ENCODE data around the gene GTPBP2. TPM values are rescaled to one million over a fixed set of nuclear protein-coding genes. Genes with fewer than 3 reads are reported as not detected.

GTPBP2 gene
- total RNA-seq, 1 donor from 2014 or later = 45.7 TPM

GRCh38 chr6:43584892-43585570 is 44.0 kb downstream of the GTPBP2 start:
- DNase-seq (ENCODE audit: extremely low spot score in 2 of 2) = no peak
- Histone ChIP-seq H3K36me3 (peaks cover 0 to 38% of the 10 kb centered on the region in 2 donors), H3K9me3 (no peaks in the 10 kb centered on the region), H3K27me3 (no peaks in the 10 kb centered on the region), H3K4me3 (no peak overlapping the region), H3K4me1 (no peaks in the 10 kb centered on the region), H3K27ac (no peak overlapping the region)
- intact Hi-C loops (cut with DNase I) = no loop called here
- TF ChIP-seq POLR2A (IDR thresholded peaks at IDR 0.05) (no peak), POLR2AphosphoS5 (IDR thresholded peaks at IDR 0.05; ENCODE audit: insufficient read depth in 1 of 2, low read depth in 1 of 2) (no peak), CTCF (IDR thresholded peaks at IDR 0.05) (no peak)

GRCh38 chr6:43582911-43583310 is 46.2 kb downstream of the GTPBP2 start:
- intact Hi-C loops (cut with DNase I) = no loop called here
- H3K9me3 ChIP-seq = no peaks in the 10 kb centered on the region
- H3K4me1 ChIP-seq = peaks cover 4% of the 10 kb centered on the region
- no peak overlapping the region for H3K4me3 ChIP-seq
- H3K27ac ChIP-seq = no peak overlapping the region
- TF ChIP-seq CTCF (IDR thresholded peaks at IDR 0.05) = no peak
- TF ChIP-seq POLR2AphosphoS5 (IDR thresholded peaks at IDR 0.05; ENCODE audit: insufficient read depth in 1 of 2, low read depth in 1 of 2) = no peak
- no peak for TF ChIP-seq POLR2A (IDR thresholded peaks at IDR 0.05)
- H3K36me3 ChIP-seq = peaks cover 0 to 29% of the 10 kb centered on the region in 2 donors
- DNase-seq (ENCODE audit: extremely low spot score in 2 of 2) = no peak
- H3K27me3 ChIP-seq = no peaks in the 10 kb centered on the region

- H3K27ac ChIP-seq = no peak overlapping the region
- intact Hi-C loops (cut with DNase I) = no loop called here
Measured at GRCh38 chr6:43579171-43579570, 49.9 kb downstream of the GTPBP2 start.

GRCh38 chr6:43578748-43579147 is 50.3 kb downstream of the GTPBP2 start:
- Histone ChIP-seq H3K36me3 (peaks cover 0 to 3% of the 10 kb centered on the region in 2 donors), H3K27me3 (no peaks in the 10 kb centered on the region), H3K27ac (no peak overlapping the region), H3K4me3 (no peak overlapping the region), H3K9me3 (no peaks in the 10 kb centered on the region), H3K4me1 (peaks cover 28% of the 10 kb centered on the region)
- DNase-seq (ENCODE audit: extremely low spot score in 2 of 2) = no peak
- TF ChIP-seq POLR2AphosphoS5 (IDR thresholded peaks at IDR 0.05; ENCODE audit: insufficient read depth in 1 of 2, low read depth in 1 of 2) (no peak), CTCF (IDR thresholded peaks at IDR 0.05) (no peak), POLR2A (IDR thresholded peaks at IDR 0.05) (no peak)
- intact Hi-C loops (cut with DNase I) = no loop called here

More at GRCh38 chr6:43579171-43579570, 49.9 kb downstream of the GTPBP2 start:
- Histone ChIP-seq H3K36me3 (peaks cover 0 to 7% of the 10 kb centered on the region in 2 donors), H3K4me3 (no peak overlapping the region), H3K9me3 (no peaks in the 10 kb centered on the region), H3K27me3 (no peaks in the 10 kb centered on the region), H3K4me1 (peaks cover 28% of the 10 kb centered on the region)
- TF ChIP-seq POLR2A (IDR thresholded peaks at IDR 0.05) (no peak), POLR2AphosphoS5 (IDR thresholded peaks at IDR 0.05; ENCODE audit: insufficient read depth in 1 of 2, low read depth in 1 of 2) (no peak), CTCF (IDR thresholded peaks at IDR 0.05) (no peak)
- no peak for DNase-seq (ENCODE audit: extremely low spot score in 2 of 2)
